BE2C (cell line): ENCODE data around the gene YPEL2.

ENCODE experiments used
- DNase-seq: peaks from one replicate; pipeline ENCODE4 v3.0.0-alpha.2; 2020
- H3K27me3 ChIP-seq: fragments of 250-450 bp; sonication (Bioruptor Pico); 2 replicates; pipeline ENCODE4 v1.5.1; 2020; ENCODE audit warnings: mild to moderate bottlenecking
- H3K36me3 ChIP-seq: fragments of 250-450 bp; sonication (Bioruptor Pico); 2 replicates; pipeline ENCODE4 v1.5.1; 2020; ENCODE audit warnings: mild to moderate bottlenecking
- H3K4me1 ChIP-seq: fragments of 250-450 bp; sonication (Bioruptor Pico); 2 replicates; pipeline ENCODE4 v1.5.1; 2020
- H3K4me3 ChIP-seq: 2 replicates; pipeline ENCODE4 v1.5.1; 2011; ENCODE audit warnings: low read depth, low read length
- H3K9me3 ChIP-seq: fragments of 250-450 bp; sonication (Bioruptor Pico); 2 replicates; pipeline ENCODE4 v1.5.1; 2020
- CTCF ChIP-seq: IDR thresholded peaks from 2 replicates; pipeline ENCODE4 v1.5.1; 2012; ENCODE audit warnings: mild to moderate bottlenecking, low read depth, low read length

YPEL2 gene

DNA sequence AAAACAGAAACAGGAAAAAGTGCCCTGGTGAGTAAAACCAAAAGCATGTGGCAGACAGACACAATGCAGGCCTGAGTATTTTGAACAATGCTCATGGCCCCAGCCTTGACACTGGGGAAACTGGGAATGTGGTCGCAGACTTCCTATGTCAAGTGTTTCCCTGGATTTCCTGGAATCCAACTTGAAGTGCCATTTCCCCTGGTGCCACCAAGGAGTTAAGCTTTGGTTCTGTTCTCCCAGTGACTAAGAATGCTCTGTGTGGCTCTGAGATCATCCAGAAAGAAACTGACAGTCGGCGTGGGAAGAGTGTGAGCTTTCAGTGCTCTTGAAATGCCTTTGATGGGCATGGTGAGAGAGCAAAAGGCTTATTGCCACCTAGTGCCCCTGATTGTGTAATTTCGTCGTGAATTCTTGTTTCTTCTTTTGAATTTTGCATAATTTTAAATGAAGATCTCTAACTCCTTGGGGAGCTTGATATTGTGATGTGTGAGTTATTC, 96.0 kb downstream of the YPEL2 start:
- Histone ChIP-seq H3K27me3 (no peaks in the 10 kb centered on the region), H3K9me3 (no peaks in the 10 kb centered on the region), H3K4me1 (peaks cover 25% of the 10 kb centered on the region), H3K4me3 (no peak overlapping the region), H3K36me3 (no peaks in the 10 kb centered on the region)
- DNase-seq: no peak
- TF ChIP-seq CTCF: no peak

DNA sequence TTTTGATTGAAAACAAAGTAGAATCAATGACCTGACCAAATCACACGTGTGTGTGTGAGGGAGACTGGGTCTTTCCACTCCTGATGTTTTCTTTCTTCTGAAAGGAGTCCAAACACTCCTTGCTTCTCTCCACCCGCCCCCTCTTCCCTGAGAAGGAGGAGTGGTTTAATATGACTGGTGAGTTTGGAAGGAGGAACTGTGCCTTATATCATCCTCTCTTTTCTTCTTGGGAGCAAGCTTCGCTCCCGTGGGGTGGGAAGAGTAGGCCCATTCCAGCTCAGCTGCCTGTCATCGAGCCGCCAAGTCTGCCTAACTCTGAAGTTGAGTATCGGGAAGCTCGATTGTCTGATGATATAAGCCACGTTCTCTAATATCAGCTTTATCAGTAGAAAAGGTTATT, 96.5 kb downstream of the YPEL2 start:
- no peak for TF ChIP-seq CTCF
- H3K4me3 ChIP-seq: no peak overlapping the region
- no peaks in the 10 kb centered on the region for H3K27me3 ChIP-seq
- H3K9me3 ChIP-seq: no peaks in the 10 kb centered on the region
- no peaks in the 10 kb centered on the region for H3K36me3 ChIP-seq
- DNase-seq: no peak
- H3K4me1 ChIP-seq: peaks cover 25% of the 10 kb centered on the region

- no peak for TF ChIP-seq CTCF
- Histone ChIP-seq H3K27me3 (no peaks in the 10 kb centered on the region), H3K36me3 (no peaks in the 10 kb centered on the region), H3K9me3 (no peaks in the 10 kb centered on the region), H3K4me3 (no peak overlapping the region), H3K4me1 (peaks cover 19% of the 10 kb centered on the region)
- DNase-seq: no peak
Observed at GRCh38 chr17:59428916-59429485, 97.5 kb downstream of the YPEL2 start.

DNA sequence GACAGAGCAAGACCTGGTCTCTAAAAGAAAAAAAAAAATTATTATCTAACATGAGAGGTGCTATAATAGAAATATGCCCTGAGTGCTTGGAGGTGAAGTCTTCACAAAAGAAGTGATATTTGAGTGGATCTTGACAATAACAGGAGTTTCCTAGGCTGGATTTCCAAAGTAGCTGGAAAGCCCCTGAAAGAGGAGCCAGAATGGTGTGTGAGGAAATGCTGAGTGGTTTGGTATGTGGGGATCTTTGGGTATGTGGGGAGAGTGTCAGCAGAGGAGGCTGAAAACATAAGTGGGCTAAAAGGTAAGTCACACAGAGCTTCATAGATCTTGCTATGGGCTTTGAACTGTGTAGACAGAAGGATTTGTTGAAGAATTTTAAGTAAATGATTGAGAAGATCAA, 100.1 kb downstream of the YPEL2 start:
- H3K4me1 ChIP-seq: peaks cover 5% of the 10 kb centered on the region
- no peaks in the 10 kb centered on the region for H3K27me3 ChIP-seq
- no peak overlapping the region for H3K4me3 ChIP-seq
- no peaks in the 10 kb centered on the region for H3K9me3 ChIP-seq
- no peaks in the 10 kb centered on the region for H3K36me3 ChIP-seq
- TF ChIP-seq CTCF: no peak
- no peak for DNase-seq

DNA sequence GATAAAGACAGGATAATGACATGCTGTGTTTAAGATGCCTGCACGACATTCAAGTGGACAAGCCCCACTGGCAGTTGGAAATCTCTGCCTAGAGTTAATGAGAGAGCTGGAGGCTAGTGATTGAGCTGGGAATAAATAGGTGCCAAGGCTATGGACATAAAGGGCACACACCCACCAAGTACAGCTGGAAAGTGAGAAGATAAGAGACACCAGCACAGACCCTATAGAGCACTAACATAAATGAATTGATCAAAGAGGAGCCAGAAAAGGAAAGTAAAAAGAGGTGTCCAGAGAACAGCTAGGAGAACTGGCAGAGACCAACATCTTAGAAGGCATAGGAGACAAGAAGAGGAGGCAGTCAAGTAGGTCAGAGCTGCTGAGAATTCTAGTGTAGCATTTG, 101.2 kb downstream of the YPEL2 start:
- Histone ChIP-seq H3K36me3 (no peaks in the 10 kb centered on the region), H3K4me1 (peaks cover 5% of the 10 kb centered on the region), H3K4me3 (no peak overlapping the region), H3K9me3 (no peaks in the 10 kb centered on the region), H3K27me3 (no peaks in the 10 kb centered on the region)
- no peak for TF ChIP-seq CTCF
- no peak for DNase-seq

DNA sequence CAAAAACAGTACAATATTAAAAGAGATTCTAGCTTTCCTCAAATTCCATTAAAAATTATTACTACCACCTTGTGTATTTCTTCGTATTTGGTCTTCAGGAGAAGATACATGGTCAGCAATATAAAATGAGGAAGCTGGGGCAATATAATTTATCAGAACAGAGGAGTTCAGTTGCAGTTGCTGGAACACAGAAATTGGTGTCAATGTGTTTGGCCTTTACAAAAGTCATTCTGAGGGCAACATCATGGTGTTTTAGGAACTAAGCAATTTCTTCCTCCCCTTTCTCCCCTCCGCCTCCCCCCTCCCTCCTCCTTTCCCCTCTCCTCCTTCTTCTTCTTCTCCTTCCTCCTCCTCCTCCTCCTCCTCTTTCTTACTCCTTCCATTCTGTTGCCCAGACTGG, 102.1 kb downstream of the YPEL2 start:
- no peaks in the 10 kb centered on the region for H3K36me3 ChIP-seq
- no peaks in the 10 kb centered on the region for H3K27me3 ChIP-seq
- H3K4me1 ChIP-seq: peaks cover 5% of the 10 kb centered on the region
- DNase-seq: no peak
- no peak for TF ChIP-seq CTCF
- H3K9me3 ChIP-seq: no peaks in the 10 kb centered on the region
- H3K4me3 ChIP-seq: no peak overlapping the region
